Measurements from ENCODE around the gene PP2D1. TPM values are rescaled to one million over a fixed set of nuclear protein-coding genes. Genes with fewer than 3 reads are reported as not detected.
"Not testable (repeated sequence)": the region's sequence is repeated elsewhere in the genome, so short reads cannot be mapped to it uniquely, and the experiment has no call there.

PP2D1 gene
- total RNA-seq, 1 experiment from 2014 or later, result not detected

DNA sequence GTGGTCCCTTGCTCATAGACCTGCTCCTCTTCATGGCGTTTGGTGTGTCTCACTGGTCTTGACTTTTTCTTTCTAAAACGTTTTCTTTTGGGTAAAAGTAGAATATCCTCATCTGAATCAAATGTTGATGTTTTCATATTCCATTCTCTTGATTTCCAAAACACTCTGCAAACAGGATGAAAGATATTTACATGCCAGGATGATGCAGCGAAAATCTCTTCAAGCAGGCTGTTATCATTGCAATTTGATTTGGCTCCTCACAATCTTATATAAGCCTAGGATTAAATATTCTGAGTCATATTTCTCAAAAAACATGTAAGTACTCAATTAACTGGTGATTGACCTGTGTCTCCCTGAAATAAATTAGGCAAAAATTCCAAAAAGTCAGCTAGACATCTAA is 10.1 kb downstream of the PP2D1 start:
- BruUV-seq (replicated peaks), result no TSS peak
- Mint-ChIP-seq H3K27me3 (ENCODE audit: unreplicated experiment) (no peaks in the 10 kb centered on the region), H3K9me3 (ENCODE audit: low read depth, unreplicated experiment) (no peaks in the 10 kb centered on the region), H3K4me3 (ENCODE audit: low read depth, unreplicated experiment) (no peak overlapping the region), H3K27ac (ENCODE audit: unreplicated experiment) (no peak overlapping the region), H3K36me3 (ENCODE audit: insufficient read depth, unreplicated experiment) (no peaks in the 10 kb centered on the region), H3K4me1 (ENCODE audit: low read depth, unreplicated experiment) (no peaks in the 10 kb centered on the region)
- intact Hi-C loops (cut with micrococcal nuclease; ENCODE audit: unreplicated experiment), result no loop called here
- DNase-seq, result no peak
- CTCF ChIA-PET, result no interaction called here
- TF ChIP-seq CTCF (IDR thresholded peaks at IDR 0.05; ENCODE audit: unreplicated experiment), result no peak

- Mint-ChIP-seq H3K36me3 (ENCODE audit: insufficient read depth, unreplicated experiment) (peaks cover 2% of the 10 kb centered on the region), H3K9me3 (ENCODE audit: low read depth, unreplicated experiment) (no peaks in the 10 kb centered on the region), H3K4me3 (ENCODE audit: low read depth, unreplicated experiment) (no peak overlapping the region), H3K4me1 (ENCODE audit: low read depth, unreplicated experiment) (no peaks in the 10 kb centered on the region), H3K27ac (ENCODE audit: unreplicated experiment) (no peak overlapping the region), H3K27me3 (ENCODE audit: unreplicated experiment) (no peaks in the 10 kb centered on the region)
- intact Hi-C loops (cut with micrococcal nuclease; ENCODE audit: unreplicated experiment), result no loop called here
- no peak for DNase-seq
- CTCF ChIA-PET, result no interaction called here
- TF ChIP-seq CTCF (IDR thresholded peaks at IDR 0.05; ENCODE audit: unreplicated experiment), result no peak
- BruUV-seq (replicated peaks), result no TSS peak
Observed at GRCh38 chr3:19997502-19997901, 14.6 kb downstream of the PP2D1 start.

- Mint-ChIP-seq H3K27ac (ENCODE audit: unreplicated experiment) (no peak overlapping the region), H3K27me3 (ENCODE audit: unreplicated experiment) (no peaks in the 10 kb centered on the region), H3K36me3 (ENCODE audit: insufficient read depth, unreplicated experiment) (peaks cover 8% of the 10 kb centered on the region), H3K4me1 (ENCODE audit: low read depth, unreplicated experiment) (no peaks in the 10 kb centered on the region), H3K4me3 (ENCODE audit: low read depth, unreplicated experiment) (no peak overlapping the region), H3K9me3 (ENCODE audit: low read depth, unreplicated experiment) (no peaks in the 10 kb centered on the region)
- intact Hi-C loops (cut with micrococcal nuclease; ENCODE audit: unreplicated experiment), result no loop called here
- TF ChIP-seq CTCF (IDR thresholded peaks at IDR 0.05; ENCODE audit: unreplicated experiment), result no peak
- no TSS peak for BruUV-seq (replicated peaks)
- no peak for DNase-seq
- CTCF ChIA-PET, result no interaction called here
Observed at GRCh38 chr3:19994796-19995195, 17.3 kb downstream of the PP2D1 start.

DNA sequence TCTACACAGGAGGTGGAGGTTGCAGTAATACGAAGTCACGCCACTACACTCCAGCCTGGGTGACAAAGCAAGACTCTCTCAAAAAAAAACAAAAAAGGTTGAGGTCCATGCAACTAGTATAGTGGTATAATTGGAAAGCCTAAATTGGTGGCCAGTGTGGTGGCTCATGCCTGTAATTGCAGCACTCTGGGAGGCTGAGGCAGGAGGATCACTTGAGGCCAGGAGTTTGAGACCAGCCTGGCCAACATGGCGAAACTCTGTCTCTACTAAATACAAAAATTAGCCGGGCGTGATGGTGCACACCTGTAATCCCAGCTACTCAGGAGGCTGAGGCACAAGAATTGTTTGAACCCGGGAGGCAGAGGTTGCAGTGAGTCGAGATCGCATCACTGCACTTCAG is 23.2 kb downstream of the PP2D1 start:
- H3K27me3 Mint-ChIP-seq (ENCODE audit: unreplicated experiment); H3K27ac Mint-ChIP-seq (ENCODE audit: unreplicated experiment); H3K9me3 Mint-ChIP-seq (ENCODE audit: low read depth, unreplicated experiment); BruUV-seq (replicated peaks); DNase-seq; H3K4me3 Mint-ChIP-seq (ENCODE audit: low read depth, unreplicated experiment); intact Hi-C loops (cut with micrococcal nuclease; ENCODE audit: unreplicated experiment); CTCF ChIA-PET; H3K4me1 Mint-ChIP-seq (ENCODE audit: low read depth, unreplicated experiment): not testable (repeated sequence)
- H3K36me3 Mint-ChIP-seq (ENCODE audit: insufficient read depth, unreplicated experiment), result peaks cover 20% of the 10 kb centered on the region

- Mint-ChIP-seq H3K4me3 (ENCODE audit: low read depth, unreplicated experiment) (no peak overlapping the region), H3K27ac (ENCODE audit: unreplicated experiment) (no peak overlapping the region), H3K9me3 (ENCODE audit: low read depth, unreplicated experiment) (no peaks in the 10 kb centered on the region), H3K36me3 (ENCODE audit: insufficient read depth, unreplicated experiment) (peaks cover 20% of the 10 kb centered on the region), H3K4me1 (ENCODE audit: low read depth, unreplicated experiment) (peaks cover 18% of the 10 kb centered on the region), H3K27me3 (ENCODE audit: unreplicated experiment) (no peaks in the 10 kb centered on the region)
- CTCF ChIA-PET, result no interaction called here
- BruUV-seq (replicated peaks), result no TSS peak
- intact Hi-C loops (cut with micrococcal nuclease; ENCODE audit: unreplicated experiment), result no loop called here
- DNase-seq, result no peak
- TF ChIP-seq CTCF (IDR thresholded peaks at IDR 0.05; ENCODE audit: unreplicated experiment), result no peak
Observed at GRCh38 chr3:19972054-19972453, 40.0 kb downstream of the PP2D1 start.

All from Calu3 (cell line).